ENCODE measurements around the gene CD302.
"Not testable (repeated sequence)": the region's sequence is repeated elsewhere in the genome, so short reads cannot be mapped to it uniquely, and the experiment has no call there.

The CD302 gene

GRCh38 chr2:159755014-159755413, 43.0 kb downstream of the CD302 start:
- in situ Hi-C loops (cut with MboI; ENCODE audit: low sequenced_read_pairs) = no loop called here

GRCh38 chr2:159753797-159754196, 44.2 kb downstream of the CD302 start:
- in situ Hi-C loops (cut with MboI; ENCODE audit: low sequenced_read_pairs) = no loop called here

DNA sequence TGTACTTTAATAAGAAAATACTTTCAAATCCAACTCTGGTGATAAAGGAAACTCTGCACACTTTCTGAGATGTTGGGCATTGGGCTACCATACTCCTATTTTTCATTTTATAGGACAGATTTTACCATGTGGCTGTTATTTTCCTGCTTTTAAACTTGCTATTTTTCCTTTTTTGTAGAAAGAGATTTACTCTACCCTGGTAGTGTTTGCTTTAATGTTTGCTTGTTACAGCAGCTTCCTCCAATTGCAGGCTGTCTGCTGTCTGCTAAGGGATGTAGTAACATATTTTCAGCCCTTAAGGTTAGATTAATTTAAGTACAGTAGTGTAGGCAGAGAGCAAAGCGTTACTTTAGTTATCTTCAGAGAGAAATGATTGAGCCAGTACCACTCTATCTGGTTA, 47.1 kb downstream of the CD302 start:
- in situ Hi-C loops (cut with MboI; ENCODE audit: low sequenced_read_pairs) = no loop called here

GRCh38 chr2:159748089-159748488, 49.9 kb downstream of the CD302 start:
- in situ Hi-C loops (cut with MboI; ENCODE audit: low sequenced_read_pairs) = no loop called here

DNA sequence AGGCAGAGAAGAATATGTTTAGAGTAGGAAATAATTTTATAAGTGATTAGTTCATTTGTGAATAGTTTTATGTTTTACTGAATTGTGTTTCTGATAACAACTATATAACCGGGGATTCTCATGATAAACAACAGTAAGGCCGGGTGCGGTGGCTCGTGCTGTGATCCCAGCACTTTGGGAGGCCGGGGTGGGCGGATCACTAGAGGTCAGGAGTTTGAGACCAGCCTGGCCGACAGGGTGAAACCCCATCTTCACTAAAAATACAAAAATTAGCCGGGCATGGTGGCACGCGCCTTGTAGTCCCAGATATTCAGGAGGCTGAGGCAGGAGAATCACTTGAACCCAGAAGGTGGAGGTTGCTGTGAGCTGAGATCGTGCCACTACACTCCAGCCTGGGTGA, 52.8 kb downstream of the CD302 start:
- in situ Hi-C loops (cut with MboI; ENCODE audit: low sequenced_read_pairs) = not testable (repeated sequence)

DNA sequence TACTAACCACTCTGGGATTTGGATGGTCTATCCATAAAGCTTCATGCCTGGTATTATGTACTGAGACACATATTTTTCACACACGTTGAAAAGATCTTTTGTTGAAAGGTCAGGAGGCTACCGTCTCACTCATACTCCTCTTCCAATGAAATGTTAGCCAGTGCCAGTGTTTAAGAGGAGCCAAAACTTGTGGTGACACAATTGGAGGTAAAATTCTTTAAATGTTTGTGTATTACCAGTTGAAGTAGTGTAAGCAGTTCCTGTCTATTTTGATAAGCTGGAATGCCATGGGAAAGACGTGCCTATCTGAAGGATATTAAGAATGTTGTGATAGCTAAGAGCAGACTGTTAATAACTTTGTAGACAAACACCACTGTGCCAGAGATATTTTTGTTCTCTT, 53.6 kb downstream of the CD302 start:
- in situ Hi-C loops (cut with MboI; ENCODE audit: low sequenced_read_pairs) = no loop called here

GRCh38 chr2:159742846-159743245, 55.2 kb downstream of the CD302 start:
- in situ Hi-C loops (cut with MboI; ENCODE audit: low sequenced_read_pairs) = no loop called here

DNA sequence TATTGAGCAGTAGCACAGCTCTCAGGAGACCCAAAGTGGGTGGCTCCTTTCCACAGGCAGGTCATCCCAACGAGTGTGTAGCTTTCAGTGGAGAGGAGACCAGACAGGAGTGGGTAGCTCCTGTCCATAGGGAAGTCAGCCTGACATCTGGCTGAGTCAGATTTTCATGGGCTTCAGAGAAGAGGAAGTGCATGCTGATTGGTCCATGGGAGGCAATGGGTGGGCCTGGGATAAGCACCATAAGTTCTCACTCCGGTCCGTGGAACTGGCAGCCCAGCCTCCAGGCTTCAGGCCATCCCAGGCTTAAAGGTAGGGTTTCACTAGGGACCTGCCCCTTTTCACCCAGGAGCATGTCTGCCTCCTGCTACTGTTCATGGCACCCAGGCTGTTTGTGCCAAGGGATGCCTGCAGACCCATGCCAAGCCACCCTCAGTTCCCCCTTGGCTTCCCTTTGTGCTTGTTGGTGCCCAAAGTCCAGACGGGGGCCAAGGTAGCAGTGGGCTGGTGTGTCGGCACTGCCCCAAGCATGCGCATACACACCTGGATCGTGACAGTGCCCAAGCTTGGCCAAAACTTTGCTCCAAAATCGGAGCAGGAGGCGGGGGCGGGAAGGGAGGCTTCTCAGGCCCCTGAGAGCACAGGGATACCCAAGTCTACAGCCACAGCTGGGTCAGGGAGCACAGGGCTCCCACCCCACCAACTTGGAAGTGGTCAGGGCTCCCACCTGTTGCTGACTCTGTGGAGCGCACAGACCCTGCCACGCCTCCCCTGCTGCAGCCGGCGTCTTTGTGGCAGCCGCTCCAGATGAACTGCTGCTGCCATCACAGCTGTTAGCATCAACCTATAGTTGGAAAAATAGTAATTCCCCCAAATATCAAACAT, 59.3 kb downstream of the CD302 start:
- in situ Hi-C loops (cut with MboI; ENCODE audit: low sequenced_read_pairs) = no loop called here

DNA sequence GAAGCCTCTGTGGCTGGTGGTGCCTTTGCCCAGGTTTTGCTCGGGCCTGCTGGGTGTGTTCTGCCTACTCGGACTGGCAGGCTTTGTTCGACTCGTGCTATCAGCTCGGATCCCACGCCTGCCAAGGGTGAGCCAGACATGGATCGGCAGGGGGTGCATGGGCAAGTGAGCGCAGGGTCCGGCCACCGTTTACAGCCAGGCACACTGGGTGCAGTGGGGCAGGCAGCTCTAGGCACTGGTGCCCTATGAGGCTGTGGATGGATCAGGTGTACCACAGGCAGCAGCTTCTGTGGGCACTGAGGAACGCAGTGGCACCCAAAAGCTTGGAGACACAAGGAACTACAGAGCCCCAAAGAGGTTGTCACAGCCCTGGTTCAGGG, 60.1 kb downstream of the CD302 start:
- in situ Hi-C loops (cut with MboI; ENCODE audit: low sequenced_read_pairs) = no loop called here

GRCh38 chr2:159737292-159737916, 60.6 kb downstream of the CD302 start:
- in situ Hi-C loops (cut with MboI; ENCODE audit: low sequenced_read_pairs) = no loop called here

DNA sequence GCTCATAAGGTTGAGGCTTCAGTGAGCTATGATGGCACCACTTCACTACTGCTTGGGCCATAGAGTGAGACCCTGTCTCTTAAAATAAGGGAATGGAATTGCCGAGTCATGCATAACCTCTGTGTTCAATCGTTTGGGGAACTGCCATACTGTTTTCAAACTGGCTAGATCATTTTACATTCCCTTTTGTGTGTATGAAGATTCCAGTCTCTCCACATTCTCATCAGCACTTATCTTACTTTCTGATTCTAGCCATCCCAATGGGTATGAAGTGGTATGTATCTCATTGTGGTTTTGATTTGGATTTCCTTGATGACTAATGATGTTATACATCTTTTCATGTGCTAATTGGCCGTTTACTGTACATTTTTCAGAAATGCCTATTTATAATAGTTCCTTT, 62.0 kb downstream of the CD302 start:
- in situ Hi-C loops (cut with MboI; ENCODE audit: low sequenced_read_pairs) = no loop called here

DNA sequence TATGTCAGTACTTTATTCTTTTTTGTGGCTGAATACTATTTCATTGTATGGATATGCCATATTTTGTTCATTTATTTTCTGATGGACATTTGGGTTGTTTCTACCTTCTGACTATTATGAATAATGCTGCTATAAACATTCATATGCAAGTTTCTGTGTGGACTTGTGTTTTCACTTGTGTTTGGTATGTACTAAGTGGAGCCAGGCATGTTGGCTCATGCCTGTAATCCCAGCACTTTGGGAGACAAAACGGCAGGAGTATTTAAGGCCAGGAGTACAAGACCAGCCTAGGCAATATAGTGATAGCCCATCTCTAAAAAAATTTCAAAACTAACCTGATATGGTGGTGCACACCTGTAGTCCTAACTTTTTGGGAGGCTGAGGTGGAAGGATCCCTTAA, 62.4 kb downstream of the CD302 start:
- in situ Hi-C loops (cut with MboI; ENCODE audit: low sequenced_read_pairs) = no loop called here

DNA sequence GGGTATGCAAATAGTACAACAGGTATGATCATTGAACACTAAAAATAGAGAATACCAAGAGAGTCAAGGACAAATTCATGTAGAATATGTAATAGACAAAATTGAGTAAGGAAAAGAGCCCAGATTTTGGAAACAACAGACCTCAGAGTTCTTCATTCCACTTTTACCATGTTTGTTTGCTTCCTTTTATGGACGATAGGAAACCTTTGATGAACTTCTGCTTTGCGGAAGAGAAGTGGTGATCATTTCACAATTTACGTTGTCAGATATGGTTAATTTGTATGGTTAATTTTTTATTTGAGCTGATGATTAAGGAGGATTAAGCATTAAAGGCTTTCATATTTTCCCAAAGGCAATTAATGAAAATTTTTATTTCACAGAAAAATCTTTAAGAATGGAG, 69.4 kb downstream of the CD302 start:
- in situ Hi-C loops (cut with MboI; ENCODE audit: low sequenced_read_pairs) = no loop called here

- in situ Hi-C loops (cut with MboI; ENCODE audit: low sequenced_read_pairs) = no loop called here
These were observed 72.3 kb downstream of the CD302 start for GRCh38 chr2:159725713-159726112.

DNA sequence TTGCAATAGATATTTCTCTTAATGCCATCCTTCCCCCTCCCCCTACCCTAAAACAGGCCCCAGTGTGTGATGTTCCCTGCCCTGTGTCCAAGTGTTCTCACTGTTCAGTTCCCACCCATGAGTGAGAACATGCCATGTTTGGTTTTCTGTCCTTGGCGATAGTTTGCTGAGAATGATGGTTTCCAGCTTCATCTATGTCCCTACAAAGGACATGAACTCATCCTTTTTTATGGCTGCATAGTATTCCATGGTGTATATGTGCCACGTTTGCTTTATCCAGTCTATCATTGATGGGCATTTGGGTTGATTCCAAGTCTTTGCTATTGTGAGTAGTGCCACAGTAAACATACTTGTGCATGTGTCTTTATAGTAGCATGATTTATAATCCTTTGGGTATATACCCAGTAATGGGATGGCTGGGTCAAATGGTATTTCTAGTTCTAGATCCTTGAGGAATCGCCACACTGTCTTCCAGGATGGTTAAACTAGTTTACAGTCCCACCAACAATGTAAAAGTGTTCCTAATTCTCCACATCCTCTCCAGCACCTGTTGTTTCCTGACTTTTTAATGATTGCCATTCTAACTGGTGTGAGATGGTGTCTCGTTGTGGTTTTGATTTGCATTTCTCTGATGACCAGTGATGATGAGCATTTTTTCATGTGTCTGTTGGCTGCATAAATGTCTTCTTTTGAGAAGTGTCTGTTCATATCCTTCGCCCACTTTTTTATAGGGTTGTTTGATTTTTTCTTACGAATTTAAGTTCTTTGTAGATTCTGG, 73.0 kb downstream of the CD302 start:
- in situ Hi-C loops (cut with MboI; ENCODE audit: low sequenced_read_pairs) = not testable (repeated sequence)

DNA sequence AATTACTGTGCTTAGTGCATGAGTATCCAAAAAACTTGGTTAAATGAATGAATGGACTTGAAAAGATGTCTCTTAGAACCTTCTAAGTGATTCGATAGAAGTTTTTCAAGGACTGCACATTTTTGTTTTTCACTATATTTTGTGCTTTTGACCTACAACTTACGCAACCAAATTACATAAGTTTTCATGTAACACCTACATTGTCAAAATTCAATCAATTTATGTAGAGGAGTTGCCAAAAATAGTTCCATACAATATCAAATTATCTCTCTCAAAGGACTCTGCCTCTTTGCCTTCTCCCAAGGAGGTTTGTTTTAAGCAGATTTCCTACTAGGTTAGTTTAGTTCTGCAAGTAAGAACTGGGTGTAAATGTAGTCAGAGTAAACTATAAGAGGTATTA, 75.4 kb downstream of the CD302 start:
- in situ Hi-C loops (cut with MboI; ENCODE audit: low sequenced_read_pairs) = no loop called here

DNA sequence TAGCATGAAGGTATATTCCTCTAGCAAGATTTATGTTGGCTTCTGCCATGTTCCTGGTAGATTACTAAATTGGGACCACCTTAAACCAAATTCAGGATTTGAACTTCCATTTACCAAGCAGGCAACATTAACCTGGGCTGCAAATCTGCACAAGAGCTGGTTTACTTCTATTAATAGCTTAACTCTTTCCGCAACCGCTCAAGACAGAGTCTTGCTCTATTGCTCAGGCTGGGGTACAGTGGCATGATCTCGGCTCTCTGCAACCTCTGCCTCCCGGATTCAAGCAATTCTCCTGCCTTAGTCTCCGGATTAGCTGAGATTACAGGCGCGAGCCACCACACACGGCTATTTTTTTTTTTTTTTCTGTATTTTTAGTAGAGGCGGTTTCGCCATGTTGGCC, 77.3 kb downstream of the CD302 start:
- in situ Hi-C loops (cut with MboI; ENCODE audit: low sequenced_read_pairs) = no loop called here
